Panc1 (cell line): ENCODE results near the gene SF3A2. TPM values are rescaled to one million over a fixed set of nuclear protein-coding genes. Genes with fewer than 3 reads are reported as not detected.
A peak's percentile ranks its signal among the peaks of the same experiment; 100 is the strongest.

Experiments
- ATAC-seq: fragments of 200-7000 bp; cut with Tn5 transposase; 2 replicates; pipeline ENCODE4 v1.9.1; 2020; ENCODE audit warnings: mild to moderate bottlenecking, moderate library complexity
- BruUV-seq: library from RNA; stranded (reverse); fragments of 400-500 nt; replicated peaks from 2 replicates; lab custom pipeline; 2021; lab: Mats Ljungman, UMichigan
- CTCF ChIA-PET: fragments of 300-600 bp; sonication (Branson Sonifier 250); formaldehyde crosslinking; loops from one replicate; lab custom pipeline; 2022; ENCODE audit warnings: antibody characterized with exemption; lab: Charles Lee
- POLR2A ChIA-PET: fragments of 300-600 bp; sonication (Branson Sonifier 250); formaldehyde crosslinking; loops from one replicate; lab custom pipeline; 2022; ENCODE audit warnings: antibody characterized with exemption; lab: Charles Lee
- DNase-seq: peaks from one replicate; pipeline ENCODE4 v3.0.0-alpha.2; 2010; ENCODE audit warnings: low read depth, low spot score
- H3K27ac ChIP-seq: 2 replicates; pipeline ENCODE4 v1.5.1; 2011; ENCODE audit warnings: mild to moderate bottlenecking, low read length, inconsistent platforms
- H3K27me3 ChIP-seq: fragments of 200-500 bp; sonication (Bioruptor generic); 2 replicates; pipeline ENCODE4 v1.6.0; 2014; ENCODE audit warnings: low read length, inconsistent platforms; ENCODE audit not compliant: control insufficient read depth, insufficient read depth
- H3K36me3 ChIP-seq: fragments of 200-500 bp; sonication (Bioruptor generic); 2 replicates; pipeline ENCODE4 v1.5.1; 2014; ENCODE audit warnings: inconsistent platforms, mild to moderate bottlenecking, low read length, moderate library complexity; ENCODE audit not compliant: control insufficient read depth, insufficient read depth
- H3K4me1 ChIP-seq: 2 replicates; pipeline ENCODE4 v1.5.1; 2011; ENCODE audit warnings: inconsistent platforms, mild to moderate bottlenecking, low read length, moderate library complexity; ENCODE audit not compliant: control insufficient read depth, insufficient read depth
- H3K4me3 ChIP-seq, 2 experiments: 2 replicates each; pipeline ENCODE4 v1.5.1; 2011 to 2012; ENCODE audit warnings: low read depth in 2 of 2, low read length in 2 of 2, mild to moderate bottlenecking in 2 of 2, inconsistent platforms in 1 of 2, moderate library complexity in 1 of 2
- H3K9me3 ChIP-seq: fragments of 200-500 bp; sonication (Bioruptor generic); 2 replicates; pipeline ENCODE4 v1.5.1; 2014; ENCODE audit warnings: low read depth, mild to moderate bottlenecking, inconsistent platforms, low read length, moderate library complexity; ENCODE audit not compliant: control insufficient read depth, insufficient read depth
- POLR2AphosphoS5 ChIP-seq: IDR thresholded peaks from 2 replicates; pipeline ENCODE4 v1.6.1; 2012; ENCODE audit warnings: mild to moderate bottlenecking, low read depth, low read length, moderate library complexity
- SIN3A ChIP-seq: IDR thresholded peaks from 2 replicates; pipeline ENCODE4 v1.6.1; 2012; ENCODE audit warnings: low read depth, mild to moderate bottlenecking, low read length, moderate library complexity, borderline replicate concordance; ENCODE audit not compliant: insufficient read depth
- TCF7L2 ChIP-seq: IDR thresholded peaks from 2 replicates; pipeline ENCODE4 v1.6.1; 2011; ENCODE audit warnings: mild to moderate bottlenecking, low read depth, low read length, inconsistent platforms
- in situ Hi-C: cut with HindIII; loops from 2 replicates; pipeline ENCODE4 v1.10.0; 2016; ENCODE audit warnings: low sequenced_read_pairs, low pct_unique_long_range_greater_than_20kb
- intact Hi-C: fragments of 100-400 bp; cut with micrococcal nuclease; formaldehyde crosslinking; loops from one replicate; pipeline ENCODE4 v1.10.0; 2022; ENCODE audit not compliant: unreplicated experiment
- total RNA-seq: library from RNA; stranded (reverse); gene quantifications from one replicate; pipeline ENCODE4 v1.2.1, GENCODE V29; 2021; ENCODE audit not compliant: unreplicated experiment
- TF ChIP-seq, protein P1 (sequence below), 2 experiments: IDR thresholded peaks; 2 replicates each; pipeline ENCODE4 v1.6.1; 2011 to 2012; ENCODE audit warnings: low read depth in 2 of 2, control low read depth in 1 of 2, low read length in 1 of 2, mild to moderate bottlenecking in 1 of 2, moderate library complexity in 1 of 2; ENCODE audit not compliant: insufficient read depth in 1 of 2
- TF ChIP-seq, protein P2 (sequence below): fragments of 450-650 bp; IDR thresholded peaks from 2 replicates; pipeline ENCODE4 v1.5.1; 2017; ENCODE audit warnings: mild to moderate bottlenecking

SF3A2 gene
- total RNA-seq, 1 experiment from 2014 or later = 103 TPM

DNA sequence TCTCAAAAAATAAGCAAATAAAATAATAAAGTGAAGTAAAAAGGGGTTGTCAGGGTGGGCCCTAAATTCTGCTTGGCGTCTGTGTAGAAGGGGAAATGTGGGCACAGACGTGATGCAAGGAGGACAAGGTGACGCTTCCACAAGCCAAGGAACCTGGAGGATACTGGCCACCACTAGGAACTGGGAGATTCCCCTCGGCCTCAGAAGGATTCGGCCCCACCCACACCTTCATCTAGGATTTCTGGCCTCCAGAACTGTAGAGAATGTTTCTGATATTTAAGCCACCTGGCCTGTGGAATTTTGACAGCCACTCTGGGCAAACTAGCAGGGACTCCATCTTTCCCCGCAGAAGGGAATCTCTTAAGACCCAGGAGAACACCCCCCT is 1.6 kb upstream of the SF3A2 start:
- no peaks in the 10 kb centered on the region for H3K9me3 ChIP-seq
- no peak for DNase-seq
- peak overlapping the region; percentile 89 for H3K27ac ChIP-seq
- no peak for ATAC-seq
- H3K4me1 ChIP-seq = peaks cover 24% of the 10 kb centered on the region
- no peaks in the 10 kb centered on the region for H3K27me3 ChIP-seq
- ChIA-PET CTCF (interaction anchor here (1.4 kb wide), 1 partner anchor 79 kb away, joined by 3 read pairs; no protein-coding TSS in a partner anchor), POLR2A (interaction anchor here (0.6 kb wide), 1 partner anchor 48 kb away, joined by 3 read pairs; no protein-coding TSS in a partner anchor)
- intact Hi-C loops (loop anchor here (5.0 kb wide), 2 partner anchors 78 to 82 kb away; no protein-coding TSS in a partner anchor), in situ Hi-C loops (no loop called here)
- TF ChIP-seq SIN3A = no peak
- no peak for TF ChIP-seq POLR2AphosphoS5
- TF ChIP-seq, protein P1, sequence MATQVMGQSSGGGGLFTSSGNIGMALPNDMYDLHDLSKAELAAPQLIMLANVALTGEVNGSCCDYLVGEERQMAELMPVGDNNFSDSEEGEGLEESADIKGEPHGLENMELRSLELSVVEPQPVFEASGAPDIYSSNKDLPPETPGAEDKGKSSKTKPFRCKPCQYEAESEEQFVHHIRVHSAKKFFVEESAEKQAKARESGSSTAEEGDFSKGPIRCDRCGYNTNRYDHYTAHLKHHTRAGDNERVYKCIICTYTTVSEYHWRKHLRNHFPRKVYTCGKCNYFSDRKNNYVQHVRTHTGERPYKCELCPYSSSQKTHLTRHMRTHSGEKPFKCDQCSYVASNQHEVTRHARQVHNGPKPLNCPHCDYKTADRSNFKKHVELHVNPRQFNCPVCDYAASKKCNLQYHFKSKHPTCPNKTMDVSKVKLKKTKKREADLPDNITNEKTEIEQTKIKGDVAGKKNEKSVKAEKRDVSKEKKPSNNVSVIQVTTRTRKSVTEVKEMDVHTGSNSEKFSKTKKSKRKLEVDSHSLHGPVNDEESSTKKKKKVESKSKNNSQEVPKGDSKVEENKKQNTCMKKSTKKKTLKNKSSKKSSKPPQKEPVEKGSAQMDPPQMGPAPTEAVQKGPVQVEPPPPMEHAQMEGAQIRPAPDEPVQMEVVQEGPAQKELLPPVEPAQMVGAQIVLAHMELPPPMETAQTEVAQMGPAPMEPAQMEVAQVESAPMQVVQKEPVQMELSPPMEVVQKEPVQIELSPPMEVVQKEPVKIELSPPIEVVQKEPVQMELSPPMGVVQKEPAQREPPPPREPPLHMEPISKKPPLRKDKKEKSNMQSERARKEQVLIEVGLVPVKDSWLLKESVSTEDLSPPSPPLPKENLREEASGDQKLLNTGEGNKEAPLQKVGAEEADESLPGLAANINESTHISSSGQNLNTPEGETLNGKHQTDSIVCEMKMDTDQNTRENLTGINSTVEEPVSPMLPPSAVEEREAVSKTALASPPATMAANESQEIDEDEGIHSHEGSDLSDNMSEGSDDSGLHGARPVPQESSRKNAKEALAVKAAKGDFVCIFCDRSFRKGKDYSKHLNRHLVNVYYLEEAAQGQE (IDR thresholded peaks at IDR 0.05; ENCODE audit: insufficient read depth in 1 of 2, low read depth in 2 of 2, low read length in 1 of 2) = no peak
- TF ChIP-seq, protein P2, sequence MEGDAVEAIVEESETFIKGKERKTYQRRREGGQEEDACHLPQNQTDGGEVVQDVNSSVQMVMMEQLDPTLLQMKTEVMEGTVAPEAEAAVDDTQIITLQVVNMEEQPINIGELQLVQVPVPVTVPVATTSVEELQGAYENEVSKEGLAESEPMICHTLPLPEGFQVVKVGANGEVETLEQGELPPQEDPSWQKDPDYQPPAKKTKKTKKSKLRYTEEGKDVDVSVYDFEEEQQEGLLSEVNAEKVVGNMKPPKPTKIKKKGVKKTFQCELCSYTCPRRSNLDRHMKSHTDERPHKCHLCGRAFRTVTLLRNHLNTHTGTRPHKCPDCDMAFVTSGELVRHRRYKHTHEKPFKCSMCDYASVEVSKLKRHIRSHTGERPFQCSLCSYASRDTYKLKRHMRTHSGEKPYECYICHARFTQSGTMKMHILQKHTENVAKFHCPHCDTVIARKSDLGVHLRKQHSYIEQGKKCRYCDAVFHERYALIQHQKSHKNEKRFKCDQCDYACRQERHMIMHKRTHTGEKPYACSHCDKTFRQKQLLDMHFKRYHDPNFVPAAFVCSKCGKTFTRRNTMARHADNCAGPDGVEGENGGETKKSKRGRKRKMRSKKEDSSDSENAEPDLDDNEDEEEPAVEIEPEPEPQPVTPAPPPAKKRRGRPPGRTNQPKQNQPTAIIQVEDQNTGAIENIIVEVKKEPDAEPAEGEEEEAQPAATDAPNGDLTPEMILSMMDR = no peak
- TF ChIP-seq TCF7L2 = no peak
- BruUV-seq = TSS peak; percentile 71
- peaks cover 4% of the 10 kb centered on the region; the same call in 1 of the 2 replicates for H3K36me3 ChIP-seq
- H3K4me3 ChIP-seq = peak overlapping the region; percentile 75 to 83

- in situ Hi-C loops = no loop called here
Observed at GRCh38 chr19:2235381-2236063, 1.1 kb upstream of the SF3A2 start.

More at GRCh38 chr19:2235381-2236063, 1.1 kb upstream of the SF3A2 start:
- Histone ChIP-seq H3K4me1 (peaks cover 26% of the 10 kb centered on the region), H3K9me3 (no peaks in the 10 kb centered on the region), H3K4me3 (peak overlapping the region; percentile 75 to 83), H3K27me3 (no peaks in the 10 kb centered on the region), H3K27ac (peak overlapping the region; percentile 89), H3K36me3 (peaks cover 4% of the 10 kb centered on the region; the same call in 1 of the 2 replicates)
- no peak for ATAC-seq
- TF ChIP-seq, protein P1 (IDR thresholded peaks at IDR 0.05; ENCODE audit: insufficient read depth in 1 of 2, low read depth in 2 of 2, low read length in 1 of 2) = no peak
- TF ChIP-seq, protein P2 = no peak
- no peak for TF ChIP-seq TCF7L2
- no peak for TF ChIP-seq POLR2AphosphoS5
- TF ChIP-seq SIN3A = no peak
- no TSS peak for BruUV-seq
- DNase-seq = no peak
- intact Hi-C loops = loop anchor here (2.0 to 5.0 kb wide), 2 partner anchors 37 to 82 kb away; no protein-coding TSS in a partner anchor
- ChIA-PET CTCF (interaction anchor here (1.4 kb wide), 1 partner anchor 79 kb away, joined by 3 read pairs; no protein-coding TSS in a partner anchor), POLR2A (interaction anchor here (0.6 kb wide), 2 partner anchors 47 to 83 kb away, joined by 3 to 16 read pairs; no protein-coding TSS in a partner anchor)
